ENCODE data around the gene TRAPPC6A.

DNA sequence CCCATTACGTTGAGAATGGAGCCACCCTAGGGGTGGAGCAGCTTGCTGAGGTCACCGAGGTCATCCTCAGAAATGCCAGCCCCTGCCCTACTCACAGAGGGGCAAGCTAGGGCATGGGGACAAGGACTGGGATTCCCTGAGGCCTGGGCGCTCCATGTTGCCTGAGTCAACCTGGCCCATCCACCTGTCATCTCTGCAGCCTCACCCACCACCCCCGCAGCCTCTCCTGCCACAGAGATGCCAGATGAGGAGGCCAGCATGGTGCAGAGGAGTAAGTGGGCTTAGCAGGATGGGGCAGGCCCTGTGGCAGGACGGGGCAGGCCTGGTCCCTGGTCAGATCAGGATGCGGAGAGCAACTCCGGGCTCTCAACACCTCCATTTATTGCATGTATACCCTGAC, 26.7 kb downstream of the TRAPPC6A start:
- TF ChIP-seq POLR2A (IDR thresholded peaks at IDR 0.05; ENCODE audit: borderline replicate concordance, extremely low read depth, insufficient read depth, insufficient read length), result no peak
- TF ChIP-seq JUND (IDR thresholded peaks at IDR 0.05), result no peak
- TF ChIP-seq ZFX (IDR thresholded peaks at IDR 0.05), result no peak
